ENCODE data around the gene TP63.

Gene TP63

GRCh38 chr3:189841473-189842205 lies 210.4 kb downstream of the TP63 start:
- Histone ChIP-seq H3K27me3 (ENCODE audit: control insufficient read depth in 1 of 2, insufficient read depth in 2 of 2, low read length in 2 of 2) (no peaks in the 10 kb centered on the region), H3K9ac (ENCODE audit: low read depth in 1 of 2, low read length in 2 of 2) (no peak overlapping the region), H3K27ac (ENCODE audit: low read depth, low read length) (no peak overlapping the region), H3K4me1 (ENCODE audit: control insufficient read depth in 1 of 2, insufficient read depth in 2 of 2, low read length in 2 of 2) (no peaks in the 10 kb centered on the region), H3K4me3 (ENCODE audit: low read depth in 1 of 2, low read length in 2 of 2) (no peak overlapping the region), H3K9me3 (ENCODE audit: control insufficient read depth in 1 of 2, low read length in 2 of 2) (no peaks in the 10 kb centered on the region), H3K36me3 (ENCODE audit: control insufficient read depth in 1 of 2, insufficient read depth in 2 of 2, low read length in 2 of 2) (no peaks in the 10 kb centered on the region)

GRCh38 chr3:189842681-189843602 lies 211.8 kb downstream of the TP63 start:
- no peaks in the 10 kb centered on the region for H3K27me3 ChIP-seq (ENCODE audit: control insufficient read depth in 1 of 2, insufficient read depth in 2 of 2, low read length in 2 of 2)
- H3K9ac ChIP-seq (ENCODE audit: low read depth in 1 of 2, low read length in 2 of 2) = no peak overlapping the region
- H3K27ac ChIP-seq (ENCODE audit: low read depth, low read length) = no peak overlapping the region
- no peaks in the 10 kb centered on the region for H3K9me3 ChIP-seq (ENCODE audit: control insufficient read depth in 1 of 2, low read length in 2 of 2)
- H3K4me3 ChIP-seq (ENCODE audit: low read depth in 1 of 2, low read length in 2 of 2) = no peak overlapping the region
- no peaks in the 10 kb centered on the region for H3K36me3 ChIP-seq (ENCODE audit: control insufficient read depth in 1 of 2, insufficient read depth in 2 of 2, low read length in 2 of 2)
- H3K4me1 ChIP-seq (ENCODE audit: control insufficient read depth in 1 of 2, insufficient read depth in 2 of 2, low read length in 2 of 2) = no peaks in the 10 kb centered on the region

- H3K36me3 ChIP-seq (ENCODE audit: control insufficient read depth in 1 of 2, insufficient read depth in 2 of 2, low read length in 2 of 2) = no peaks in the 10 kb centered on the region
- H3K9ac ChIP-seq (ENCODE audit: low read depth in 1 of 2, low read length in 2 of 2) = no peak overlapping the region
- no peaks in the 10 kb centered on the region for H3K9me3 ChIP-seq (ENCODE audit: control insufficient read depth in 1 of 2, low read length in 2 of 2)
- H3K27me3 ChIP-seq (ENCODE audit: control insufficient read depth in 1 of 2, insufficient read depth in 2 of 2, low read length in 2 of 2) = no peaks in the 10 kb centered on the region
- H3K27ac ChIP-seq (ENCODE audit: low read depth, low read length) = no peak overlapping the region
- H3K4me3 ChIP-seq (ENCODE audit: low read depth in 1 of 2, low read length in 2 of 2) = no peak overlapping the region
- no peaks in the 10 kb centered on the region for H3K4me1 ChIP-seq (ENCODE audit: control insufficient read depth in 1 of 2, insufficient read depth in 2 of 2, low read length in 2 of 2)
These were observed 213.9 kb downstream of the TP63 start for GRCh38 chr3:189845069-189845468.

GRCh38 chr3:189848395-189849040 lies 217.3 kb downstream of the TP63 start:
- Histone ChIP-seq H3K9ac (ENCODE audit: low read depth in 1 of 2, low read length in 2 of 2) (no peak overlapping the region), H3K4me1 (ENCODE audit: control insufficient read depth in 1 of 2, insufficient read depth in 2 of 2, low read length in 2 of 2) (no peaks in the 10 kb centered on the region), H3K4me3 (ENCODE audit: low read depth in 1 of 2, low read length in 2 of 2) (no peak overlapping the region), H3K27ac (ENCODE audit: low read depth, low read length) (no peak overlapping the region), H3K27me3 (ENCODE audit: control insufficient read depth in 1 of 2, insufficient read depth in 2 of 2, low read length in 2 of 2) (no peaks in the 10 kb centered on the region), H3K9me3 (ENCODE audit: control insufficient read depth in 1 of 2, low read length in 2 of 2) (no peaks in the 10 kb centered on the region), H3K36me3 (ENCODE audit: control insufficient read depth in 1 of 2, insufficient read depth in 2 of 2, low read length in 2 of 2) (no peaks in the 10 kb centered on the region)

- Histone ChIP-seq H3K9me3 (ENCODE audit: control insufficient read depth in 1 of 2, low read length in 2 of 2) (no peaks in the 10 kb centered on the region), H3K9ac (ENCODE audit: low read depth in 1 of 2, low read length in 2 of 2) (no peak overlapping the region), H3K4me1 (ENCODE audit: control insufficient read depth in 1 of 2, insufficient read depth in 2 of 2, low read length in 2 of 2) (no peaks in the 10 kb centered on the region), H3K4me3 (ENCODE audit: low read depth in 1 of 2, low read length in 2 of 2) (no peak overlapping the region), H3K36me3 (ENCODE audit: control insufficient read depth in 1 of 2, insufficient read depth in 2 of 2, low read length in 2 of 2) (no peaks in the 10 kb centered on the region), H3K27ac (ENCODE audit: low read depth, low read length) (no peak overlapping the region), H3K27me3 (ENCODE audit: control insufficient read depth in 1 of 2, insufficient read depth in 2 of 2, low read length in 2 of 2) (no peaks in the 10 kb centered on the region)
These were observed 218.1 kb downstream of the TP63 start for GRCh38 chr3:189849262-189849661.

- no peak overlapping the region for H3K9ac ChIP-seq (ENCODE audit: low read depth in 1 of 2, low read length in 2 of 2)
- H3K4me1 ChIP-seq (ENCODE audit: control insufficient read depth in 1 of 2, insufficient read depth in 2 of 2, low read length in 2 of 2) = no peaks in the 10 kb centered on the region
- no peak overlapping the region for H3K4me3 ChIP-seq (ENCODE audit: low read depth in 1 of 2, low read length in 2 of 2)
- no peaks in the 10 kb centered on the region for H3K9me3 ChIP-seq (ENCODE audit: control insufficient read depth in 1 of 2, low read length in 2 of 2)
- no peak overlapping the region for H3K27ac ChIP-seq (ENCODE audit: low read depth, low read length)
- H3K27me3 ChIP-seq (ENCODE audit: control insufficient read depth in 1 of 2, insufficient read depth in 2 of 2, low read length in 2 of 2) = no peaks in the 10 kb centered on the region
- no peaks in the 10 kb centered on the region for H3K36me3 ChIP-seq (ENCODE audit: control insufficient read depth in 1 of 2, insufficient read depth in 2 of 2, low read length in 2 of 2)
These were observed 220.5 kb downstream of the TP63 start for GRCh38 chr3:189851682-189852081.

- Histone ChIP-seq H3K9me3 (ENCODE audit: control insufficient read depth in 1 of 2, low read length in 2 of 2) (no peaks in the 10 kb centered on the region), H3K4me1 (ENCODE audit: control insufficient read depth in 1 of 2, insufficient read depth in 2 of 2, low read length in 2 of 2) (no peaks in the 10 kb centered on the region), H3K27ac (ENCODE audit: low read depth, low read length) (no peak overlapping the region), H3K27me3 (ENCODE audit: control insufficient read depth in 1 of 2, insufficient read depth in 2 of 2, low read length in 2 of 2) (no peaks in the 10 kb centered on the region), H3K36me3 (ENCODE audit: control insufficient read depth in 1 of 2, insufficient read depth in 2 of 2, low read length in 2 of 2) (no peaks in the 10 kb centered on the region), H3K9ac (ENCODE audit: low read depth in 1 of 2, low read length in 2 of 2) (no peak overlapping the region), H3K4me3 (ENCODE audit: low read depth in 1 of 2, low read length in 2 of 2) (no peak overlapping the region)
These were observed 222.7 kb downstream of the TP63 start for GRCh38 chr3:189853906-189854305.

GRCh38 chr3:189860296-189860695 lies 229.1 kb downstream of the TP63 start:
- Histone ChIP-seq H3K9ac (ENCODE audit: low read depth in 1 of 2, low read length in 2 of 2) (no peak overlapping the region), H3K9me3 (ENCODE audit: control insufficient read depth in 1 of 2, low read length in 2 of 2) (no peaks in the 10 kb centered on the region), H3K36me3 (ENCODE audit: control insufficient read depth in 1 of 2, insufficient read depth in 2 of 2, low read length in 2 of 2) (no peaks in the 10 kb centered on the region), H3K27ac (ENCODE audit: low read depth, low read length) (no peak overlapping the region), H3K4me1 (ENCODE audit: control insufficient read depth in 1 of 2, insufficient read depth in 2 of 2, low read length in 2 of 2) (no peaks in the 10 kb centered on the region), H3K27me3 (ENCODE audit: control insufficient read depth in 1 of 2, insufficient read depth in 2 of 2, low read length in 2 of 2) (no peaks in the 10 kb centered on the region), H3K4me3 (ENCODE audit: low read depth in 1 of 2, low read length in 2 of 2) (no peak overlapping the region)

- H3K27ac ChIP-seq (ENCODE audit: low read depth, low read length) = no peak overlapping the region
- H3K27me3 ChIP-seq (ENCODE audit: control insufficient read depth in 1 of 2, insufficient read depth in 2 of 2, low read length in 2 of 2) = no peaks in the 10 kb centered on the region
- H3K4me1 ChIP-seq (ENCODE audit: control insufficient read depth in 1 of 2, insufficient read depth in 2 of 2, low read length in 2 of 2) = no peaks in the 10 kb centered on the region
- no peak overlapping the region for H3K4me3 ChIP-seq (ENCODE audit: low read depth in 1 of 2, low read length in 2 of 2)
- H3K36me3 ChIP-seq (ENCODE audit: control insufficient read depth in 1 of 2, insufficient read depth in 2 of 2, low read length in 2 of 2) = no peaks in the 10 kb centered on the region
- H3K9ac ChIP-seq (ENCODE audit: low read depth in 1 of 2, low read length in 2 of 2) = no peak overlapping the region
- H3K9me3 ChIP-seq (ENCODE audit: control insufficient read depth in 1 of 2, low read length in 2 of 2) = no peaks in the 10 kb centered on the region
These were observed 231.3 kb downstream of the TP63 start for GRCh38 chr3:189862385-189862998.

GRCh38 chr3:189863031-189863430 lies 231.8 kb downstream of the TP63 start:
- no peak overlapping the region for H3K27ac ChIP-seq (ENCODE audit: low read depth, low read length)
- no peak overlapping the region for H3K4me3 ChIP-seq (ENCODE audit: low read depth in 1 of 2, low read length in 2 of 2)
- H3K4me1 ChIP-seq (ENCODE audit: control insufficient read depth in 1 of 2, insufficient read depth in 2 of 2, low read length in 2 of 2) = no peaks in the 10 kb centered on the region
- H3K27me3 ChIP-seq (ENCODE audit: control insufficient read depth in 1 of 2, insufficient read depth in 2 of 2, low read length in 2 of 2) = no peaks in the 10 kb centered on the region
- H3K36me3 ChIP-seq (ENCODE audit: control insufficient read depth in 1 of 2, insufficient read depth in 2 of 2, low read length in 2 of 2) = no peaks in the 10 kb centered on the region
- no peak overlapping the region for H3K9ac ChIP-seq (ENCODE audit: low read depth in 1 of 2, low read length in 2 of 2)
- H3K9me3 ChIP-seq (ENCODE audit: control insufficient read depth in 1 of 2, low read length in 2 of 2) = no peaks in the 10 kb centered on the region

All from duodenal mucosa (tissue), 2 donors.